ENCODE data around the gene HBA2.

Gene HBA2

DNA sequence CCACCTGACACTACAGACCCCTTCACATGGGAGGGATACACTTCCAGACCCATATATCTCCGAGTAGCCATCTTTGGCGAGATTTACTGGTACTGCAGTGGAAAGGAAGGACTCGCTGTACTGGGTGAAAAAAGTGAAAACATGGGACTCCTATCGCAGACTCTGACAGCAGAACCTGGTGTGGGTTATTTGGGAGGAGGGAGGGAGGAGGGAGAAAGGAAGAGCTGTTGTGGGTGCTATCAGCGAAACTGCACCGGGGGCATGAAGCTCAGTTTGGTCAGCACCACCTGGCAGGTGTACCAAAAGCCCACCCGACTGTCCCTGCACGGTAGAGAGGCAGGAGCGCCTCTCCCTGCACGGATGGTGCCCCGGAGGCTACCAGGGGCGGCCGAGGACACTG lies 12.5 kb downstream of the HBA2 start:
- Histone ChIP-seq H3K9me3 (ENCODE audit: severe bottlenecking) (no peaks in the 10 kb centered on the region), H3K4me3 (ENCODE audit: low read depth, low read length) (no peak overlapping the region), H3K27ac (no peak overlapping the region), H3K36me3 (peaks cover 41% of the 10 kb centered on the region), H3K27me3 (ENCODE audit: insufficient read depth, low read depth, severe bottlenecking) (no peaks in the 10 kb centered on the region)
- TF ChIP-seq, protein P1, sequence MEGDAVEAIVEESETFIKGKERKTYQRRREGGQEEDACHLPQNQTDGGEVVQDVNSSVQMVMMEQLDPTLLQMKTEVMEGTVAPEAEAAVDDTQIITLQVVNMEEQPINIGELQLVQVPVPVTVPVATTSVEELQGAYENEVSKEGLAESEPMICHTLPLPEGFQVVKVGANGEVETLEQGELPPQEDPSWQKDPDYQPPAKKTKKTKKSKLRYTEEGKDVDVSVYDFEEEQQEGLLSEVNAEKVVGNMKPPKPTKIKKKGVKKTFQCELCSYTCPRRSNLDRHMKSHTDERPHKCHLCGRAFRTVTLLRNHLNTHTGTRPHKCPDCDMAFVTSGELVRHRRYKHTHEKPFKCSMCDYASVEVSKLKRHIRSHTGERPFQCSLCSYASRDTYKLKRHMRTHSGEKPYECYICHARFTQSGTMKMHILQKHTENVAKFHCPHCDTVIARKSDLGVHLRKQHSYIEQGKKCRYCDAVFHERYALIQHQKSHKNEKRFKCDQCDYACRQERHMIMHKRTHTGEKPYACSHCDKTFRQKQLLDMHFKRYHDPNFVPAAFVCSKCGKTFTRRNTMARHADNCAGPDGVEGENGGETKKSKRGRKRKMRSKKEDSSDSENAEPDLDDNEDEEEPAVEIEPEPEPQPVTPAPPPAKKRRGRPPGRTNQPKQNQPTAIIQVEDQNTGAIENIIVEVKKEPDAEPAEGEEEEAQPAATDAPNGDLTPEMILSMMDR (IDR thresholded peaks at IDR 0.05; ENCODE audit: low read depth, low read length), result no peak
- DNase-seq, result no peak

DNA sequence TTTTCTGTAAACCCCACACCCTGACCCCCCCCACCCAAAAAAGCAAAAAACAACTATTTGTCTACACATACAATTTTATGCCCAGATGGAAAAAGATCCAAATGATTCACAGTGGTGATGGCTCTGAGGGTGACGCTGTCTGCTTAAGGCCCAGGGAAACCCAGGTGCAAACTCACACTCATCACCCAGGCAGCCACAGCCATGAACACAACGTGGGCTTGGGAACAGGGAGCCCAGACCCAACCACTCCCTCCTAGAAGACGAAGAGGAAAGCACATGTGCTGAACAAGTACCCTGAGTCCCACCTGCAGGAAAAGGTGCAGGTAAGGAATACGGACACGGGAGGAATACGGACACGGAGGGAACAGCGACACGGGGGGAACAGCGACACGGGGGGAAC lies 13.0 kb downstream of the HBA2 start:
- no peaks in the 10 kb centered on the region for H3K9me3 ChIP-seq (ENCODE audit: severe bottlenecking)
- TF ChIP-seq, protein P1 (IDR thresholded peaks at IDR 0.05; ENCODE audit: low read depth, low read length), result no peak
- H3K36me3 ChIP-seq, result peaks cover 46% of the 10 kb centered on the region
- H3K27me3 ChIP-seq (ENCODE audit: insufficient read depth, low read depth, severe bottlenecking), result no peaks in the 10 kb centered on the region
- H3K27ac ChIP-seq, result no peak overlapping the region
- DNase-seq, result no peak
- H3K4me3 ChIP-seq (ENCODE audit: low read depth, low read length), result no peak overlapping the region

DNA sequence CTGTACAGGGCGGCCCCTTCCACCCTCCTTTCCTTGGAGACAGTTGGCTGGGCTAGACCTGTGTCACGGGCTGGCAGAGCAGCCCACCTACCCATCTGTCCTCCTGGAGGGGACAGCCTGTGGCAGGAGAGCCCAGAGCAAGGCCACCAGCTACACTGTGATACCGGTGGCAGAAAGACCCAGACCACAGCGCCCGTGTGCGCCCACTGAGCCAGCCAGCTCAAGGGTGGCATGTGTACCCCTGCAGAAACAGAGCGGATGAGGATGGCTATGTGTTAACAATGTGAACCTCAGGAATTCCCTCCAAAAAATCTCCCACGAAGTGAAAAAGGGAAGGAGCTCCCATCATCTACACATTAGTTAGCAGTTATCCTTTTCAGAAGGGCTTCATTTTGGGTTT lies 14.7 kb downstream of the HBA2 start:
- no peak for DNase-seq
- peaks cover 62% of the 10 kb centered on the region for H3K36me3 ChIP-seq
- TF ChIP-seq, protein P1 (IDR thresholded peaks at IDR 0.05; ENCODE audit: low read depth, low read length), result no peak
- H3K4me3 ChIP-seq (ENCODE audit: low read depth, low read length), result no peak overlapping the region
- no peak overlapping the region for H3K27ac ChIP-seq
- H3K9me3 ChIP-seq (ENCODE audit: severe bottlenecking), result no peaks in the 10 kb centered on the region
- no peaks in the 10 kb centered on the region for H3K27me3 ChIP-seq (ENCODE audit: insufficient read depth, low read depth, severe bottlenecking)

DNA sequence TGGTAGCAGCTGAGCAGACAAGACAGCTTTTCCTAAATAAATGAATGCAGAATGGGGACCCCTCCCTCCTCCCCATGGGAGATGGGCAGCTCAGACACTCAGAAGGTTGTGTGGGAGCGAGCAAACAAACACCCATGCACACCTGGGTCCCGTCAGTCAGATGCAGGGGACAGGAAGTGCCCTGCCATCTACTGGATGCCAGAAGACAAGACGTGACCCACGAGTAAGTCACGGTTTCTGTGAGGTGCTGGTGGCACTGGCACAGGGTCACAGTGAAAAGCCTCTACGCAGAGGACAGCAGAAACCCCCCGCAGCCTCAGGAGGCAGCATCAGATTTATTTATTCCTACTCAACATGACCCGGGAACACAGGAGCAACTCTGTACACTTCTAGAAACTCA lies 16.0 kb downstream of the HBA2 start:
- Histone ChIP-seq H3K27ac (no peak overlapping the region), H3K36me3 (peaks cover 75% of the 10 kb centered on the region), H3K27me3 (ENCODE audit: insufficient read depth, low read depth, severe bottlenecking) (no peaks in the 10 kb centered on the region), H3K9me3 (ENCODE audit: severe bottlenecking) (no peaks in the 10 kb centered on the region), H3K4me3 (ENCODE audit: low read depth, low read length) (no peak overlapping the region)
- DNase-seq, result peak; percentile 32
- TF ChIP-seq, protein P1 (IDR thresholded peaks at IDR 0.05; ENCODE audit: low read depth, low read length), result peak; percentile 61

DNA sequence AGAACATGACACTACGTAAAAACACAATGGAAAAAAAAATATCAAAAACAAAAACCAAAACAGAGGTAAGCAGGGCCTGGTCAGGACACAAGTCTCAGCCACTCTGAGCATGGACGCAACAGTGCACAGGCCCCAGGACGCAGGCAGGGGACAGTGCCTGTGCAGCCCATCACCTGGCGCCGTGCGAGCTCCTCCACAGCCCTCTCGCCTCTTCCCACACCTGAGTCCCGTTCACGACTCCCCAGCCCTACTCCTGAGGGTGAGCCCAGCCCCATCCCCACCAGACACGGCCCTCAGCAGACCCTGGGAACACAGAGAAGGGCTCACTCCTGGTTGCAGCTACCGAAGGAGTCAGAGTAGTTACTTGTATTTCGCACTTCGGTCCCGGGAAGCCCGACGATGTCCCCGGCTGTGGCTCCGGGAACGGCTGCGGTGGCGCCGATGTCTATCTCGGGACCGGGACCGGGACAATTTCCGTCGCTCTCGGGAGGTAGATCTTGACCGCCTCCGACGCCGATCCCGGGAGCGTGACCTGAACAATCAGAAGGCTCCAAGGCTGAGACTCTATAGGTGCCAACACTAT lies 17.0 kb downstream of the HBA2 start:
- peaks cover 80% of the 10 kb centered on the region for H3K36me3 ChIP-seq

More for the DNA sequence above, 17.0 kb downstream of the HBA2 start:
- H3K27me3 ChIP-seq (ENCODE audit: insufficient read depth, low read depth, severe bottlenecking), result no peaks in the 10 kb centered on the region
- TF ChIP-seq, protein P1 (IDR thresholded peaks at IDR 0.05; ENCODE audit: low read depth, low read length), result no peak
- H3K4me3 ChIP-seq (ENCODE audit: low read depth, low read length), result no peak overlapping the region
- no peak overlapping the region for H3K27ac ChIP-seq
- H3K9me3 ChIP-seq (ENCODE audit: severe bottlenecking), result no peaks in the 10 kb centered on the region
- DNase-seq, result no peak
